HG03378 (cell line): ENCODE data around the gene CARNS1.
"Not testable (repeated sequence)": the region's sequence is repeated elsewhere in the genome, so short reads cannot be mapped to it uniquely, and the experiment has no call there.

Experiments
- ATAC-seq: cut with Tn5 transposase; IDR thresholded peaks from one replicate; pipeline ENCODE4 v1.9.1; 2021; ENCODE audit warnings: mild to moderate bottlenecking, moderate library complexity; ENCODE audit not compliant: unreplicated experiment

CARNS1 gene

GRCh38 chr11:67409781-67410368 lies 5.6 kb upstream of the CARNS1 start:
- no peak for ATAC-seq

GRCh38 chr11:67410369-67410831 lies 5.1 kb upstream of the CARNS1 start:
- ATAC-seq = no peak

GRCh38 chr11:67410984-67411784 lies 4.3 kb upstream of the CARNS1 start:
- no peak for ATAC-seq

- ATAC-seq = no peak
These were observed 3.7 kb upstream of the CARNS1 start for GRCh38 chr11:67411785-67412152.

- ATAC-seq = no peak
These were observed 2.8 kb upstream of the CARNS1 start for GRCh38 chr11:67412495-67413179.

GRCh38 chr11:67413266-67413849 lies 2.1 kb upstream of the CARNS1 start:
- no peak for ATAC-seq

GRCh38 chr11:67416416-67417335 lies 1.2 kb downstream of the CARNS1 start:
- no peak for ATAC-seq

GRCh38 chr11:67417425-67417824 lies 1.9 kb downstream of the CARNS1 start:
- no peak for ATAC-seq

GRCh38 chr11:67418476-67419281 lies 3.2 kb downstream of the CARNS1 start:
- ATAC-seq = no peak

- no peak for ATAC-seq
These were observed 4.0 kb downstream of the CARNS1 start for GRCh38 chr11:67419325-67420049.

- no peak for ATAC-seq
These were observed 4.7 kb downstream of the CARNS1 start for GRCh38 chr11:67420147-67420645.

GRCh38 chr11:67420646-67421429 lies 5.4 kb downstream of the CARNS1 start:
- ATAC-seq = no peak

GRCh38 chr11:67421430-67422031 lies 6.1 kb downstream of the CARNS1 start:
- ATAC-seq = no peak

GRCh38 chr11:67422891-67423290 lies 7.4 kb downstream of the CARNS1 start:
- ATAC-seq = no peak

GRCh38 chr11:67423466-67423865 lies 8.0 kb downstream of the CARNS1 start:
- ATAC-seq = no peak

- no peak for ATAC-seq
These were observed 8.6 kb downstream of the CARNS1 start for GRCh38 chr11:67423891-67424613.

GRCh38 chr11:67427364-67427859 lies 11.9 kb downstream of the CARNS1 start:
- ATAC-seq = not testable (repeated sequence)
